Right hindlimb (tissue), 1 donor: ENCODE measurements around the gene PTCHD4.

Source experiments
- DNase-seq: peaks from one replicate; pipeline ENCODE4 v3.0.0-alpha.2; 2018

Gene PTCHD4

DNA sequence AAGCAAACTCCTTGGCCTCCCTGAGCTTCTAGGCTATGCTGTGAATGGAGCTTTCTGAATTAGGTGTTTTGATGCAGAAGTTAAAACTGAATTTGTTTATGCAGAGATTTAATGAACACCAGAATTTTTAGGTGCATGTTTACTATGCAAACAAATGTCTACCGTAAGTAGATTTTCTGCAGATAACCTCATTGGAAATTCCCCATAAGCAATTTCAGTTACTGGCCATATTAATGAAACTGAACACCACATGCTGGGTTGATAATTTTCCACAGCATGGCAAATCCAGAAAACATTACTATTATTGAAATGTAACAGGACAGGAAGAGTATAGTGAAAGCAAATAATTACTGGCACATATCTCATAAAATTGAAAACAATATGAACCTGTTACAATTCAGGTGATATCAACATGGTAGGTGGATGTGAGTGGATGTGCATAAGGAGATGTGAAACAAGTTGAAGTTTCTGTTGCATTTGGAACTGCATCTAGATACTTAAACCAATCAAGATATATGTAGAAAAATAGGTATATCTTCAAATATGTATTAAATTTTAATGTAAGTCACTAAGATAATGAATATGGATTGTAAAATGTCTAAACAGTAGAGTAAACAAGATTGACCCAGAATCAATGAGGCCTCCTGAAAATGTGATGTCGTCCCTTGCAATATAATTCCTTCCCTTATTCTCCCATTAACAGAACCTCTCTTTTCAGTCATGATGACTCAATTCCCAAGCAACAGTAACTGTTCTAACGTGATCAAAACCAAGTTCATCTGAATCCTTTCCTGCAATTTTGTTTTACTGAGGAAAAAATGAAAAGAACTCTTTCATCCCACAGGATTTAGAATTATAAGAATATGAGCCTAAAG, 11.0 kb downstream of the PTCHD4 start:
- no peak for DNase-seq

DNA sequence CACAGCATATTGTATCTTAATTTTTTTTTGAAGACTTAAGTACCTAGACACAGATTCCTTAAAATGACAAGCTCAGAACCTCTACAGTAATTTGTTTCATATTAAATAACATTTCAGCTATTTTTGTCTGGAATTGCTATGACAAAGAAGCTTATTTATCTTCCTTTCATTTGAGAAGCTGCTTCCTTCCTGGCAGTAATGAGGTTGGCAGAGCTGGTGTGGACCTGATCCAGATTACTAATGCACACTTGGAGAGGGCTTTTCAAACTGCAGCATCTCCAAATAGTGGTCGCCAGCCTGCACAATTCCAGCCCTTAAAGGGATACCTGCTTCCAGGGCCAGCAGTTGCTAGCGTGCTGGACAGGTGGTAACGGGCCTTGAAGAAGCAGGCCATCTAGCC, 12.1 kb downstream of the PTCHD4 start:
- peak; percentile 24 for DNase-seq

DNA sequence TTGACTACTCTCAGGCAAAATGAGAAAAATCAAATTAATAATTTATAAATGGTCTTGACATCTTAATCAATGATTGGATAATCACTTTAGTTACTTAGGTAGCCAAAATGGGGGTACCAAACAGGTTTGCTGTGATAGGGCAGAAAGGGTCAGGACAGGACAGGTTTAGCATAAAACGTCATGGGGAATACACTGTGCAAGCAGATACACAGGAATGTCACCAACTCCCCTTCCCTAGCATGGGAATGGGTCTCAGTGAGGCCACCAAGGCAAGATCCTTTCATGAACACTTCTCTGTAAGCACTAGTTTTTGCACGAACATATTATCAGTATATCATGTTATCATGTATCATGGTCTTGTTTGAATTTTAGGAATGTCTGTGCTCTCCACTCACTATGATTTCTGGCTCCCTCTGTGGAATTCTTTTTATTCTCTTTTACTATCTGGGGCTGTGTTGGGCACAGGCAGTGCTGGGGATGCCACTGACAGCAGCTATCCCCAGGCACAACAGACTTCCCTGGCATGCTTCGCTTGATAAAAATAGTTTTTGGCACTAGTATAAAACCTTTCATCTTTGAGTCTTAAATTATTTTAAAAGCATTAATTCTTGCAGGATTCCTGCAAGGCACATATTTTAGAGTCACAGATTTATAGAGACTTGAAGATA, 18.3 kb downstream of the PTCHD4 start:
- DNase-seq, result no peak

DNA sequence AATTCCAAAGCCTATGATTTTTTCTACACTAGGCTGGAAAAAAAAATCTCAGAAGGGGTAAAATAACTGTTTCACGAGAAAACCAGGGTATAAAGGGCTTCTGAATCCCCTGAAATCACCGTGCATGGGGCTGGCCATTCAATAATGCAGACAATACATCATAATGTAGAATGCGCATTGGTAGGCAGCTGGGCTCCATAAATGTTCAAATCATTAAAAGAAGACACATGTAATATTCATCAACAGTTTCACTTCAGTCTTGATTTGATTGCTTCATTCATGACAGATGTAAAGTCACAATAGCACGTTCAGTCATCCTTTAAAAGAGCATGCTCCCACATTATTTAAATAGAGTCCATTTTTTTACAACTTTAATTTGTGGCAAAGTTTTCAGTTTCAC, 20.5 kb downstream of the PTCHD4 start:
- DNase-seq, result no peak

DNA sequence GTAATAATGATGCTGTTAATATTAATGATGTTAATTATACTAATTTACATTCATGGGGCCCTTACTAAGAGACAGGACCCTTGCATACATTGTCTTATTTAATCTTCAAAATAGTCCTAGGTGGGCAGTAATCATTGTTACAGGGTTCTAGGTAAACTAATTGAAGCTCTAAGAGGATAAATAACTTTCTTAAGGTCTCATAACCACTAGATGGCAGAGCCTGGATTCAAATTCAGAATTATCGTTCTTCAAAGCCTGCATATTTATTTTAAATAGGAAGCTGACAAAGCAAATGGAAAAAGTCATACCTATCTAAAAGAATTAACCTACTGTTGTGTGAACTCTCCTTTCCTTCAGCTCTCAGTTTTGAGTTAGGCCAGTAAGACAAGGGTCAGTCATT, 23.5 kb downstream of the PTCHD4 start:
- no peak for DNase-seq

DNA sequence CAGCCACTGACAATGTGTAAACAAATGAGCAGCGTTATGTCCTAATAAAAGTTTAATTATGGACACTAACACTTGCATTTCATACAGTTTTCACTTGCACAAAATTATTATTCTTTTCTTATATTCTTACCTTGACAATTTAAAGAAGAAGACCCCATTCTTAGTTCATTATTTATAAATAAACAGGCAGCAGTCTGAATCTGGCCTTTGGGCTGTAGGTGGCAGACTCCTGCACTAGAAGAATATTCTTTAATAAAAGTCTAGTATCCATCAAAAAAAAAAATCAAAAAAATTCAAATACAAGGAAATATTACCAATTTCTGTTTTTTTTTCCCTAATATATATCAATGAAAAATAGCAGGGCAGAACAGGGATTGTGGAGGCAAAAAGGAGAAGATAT, 24.8 kb downstream of the PTCHD4 start:
- DNase-seq, result no peak

DNA sequence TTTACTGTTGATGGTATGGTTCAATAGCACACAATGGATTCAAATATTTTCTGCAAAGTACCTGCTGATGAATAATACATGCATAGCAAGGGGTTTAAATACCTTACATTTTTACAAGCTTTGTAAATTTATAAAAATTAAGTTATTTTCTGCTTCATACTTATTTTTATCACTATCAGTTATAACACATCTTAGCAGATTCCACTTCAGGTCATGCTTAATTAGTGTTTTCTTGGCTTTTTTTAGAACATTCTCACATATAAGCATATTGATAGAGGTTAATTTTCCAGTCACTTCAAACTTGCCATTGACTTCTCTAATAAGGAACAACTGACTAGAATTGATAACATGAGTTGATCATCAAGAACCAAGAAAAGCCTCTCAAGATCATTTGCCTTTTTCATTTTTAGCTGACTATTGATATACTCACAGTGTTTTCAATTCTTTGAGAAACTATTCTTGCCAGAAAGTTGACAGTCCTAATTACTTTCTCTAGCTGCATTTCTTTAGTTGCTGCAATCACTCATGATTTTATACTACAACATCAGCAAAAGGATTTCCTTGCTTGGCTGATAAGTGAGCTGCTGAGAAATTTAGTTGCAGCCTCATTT, 25.8 kb downstream of the PTCHD4 start:
- DNase-seq, result no peak

DNA sequence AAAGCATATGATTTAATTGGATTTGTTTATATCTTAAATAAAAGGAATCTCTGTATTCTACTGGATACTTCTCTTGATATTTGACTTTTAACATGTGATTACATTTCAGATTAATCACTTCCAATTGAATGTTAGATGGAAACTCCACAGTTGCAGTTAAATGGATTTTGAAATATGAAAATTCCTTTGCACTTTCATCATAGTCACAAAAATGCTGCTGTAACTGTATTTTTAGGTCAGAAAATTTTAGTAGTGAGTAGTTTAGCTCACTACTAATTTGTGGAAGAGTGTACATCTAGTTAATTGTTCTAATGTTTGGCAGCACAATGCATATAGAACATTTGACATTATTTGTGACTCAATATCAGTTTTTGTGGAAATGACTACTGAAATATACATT, 26.8 kb downstream of the PTCHD4 start:
- DNase-seq, result no peak

DNA sequence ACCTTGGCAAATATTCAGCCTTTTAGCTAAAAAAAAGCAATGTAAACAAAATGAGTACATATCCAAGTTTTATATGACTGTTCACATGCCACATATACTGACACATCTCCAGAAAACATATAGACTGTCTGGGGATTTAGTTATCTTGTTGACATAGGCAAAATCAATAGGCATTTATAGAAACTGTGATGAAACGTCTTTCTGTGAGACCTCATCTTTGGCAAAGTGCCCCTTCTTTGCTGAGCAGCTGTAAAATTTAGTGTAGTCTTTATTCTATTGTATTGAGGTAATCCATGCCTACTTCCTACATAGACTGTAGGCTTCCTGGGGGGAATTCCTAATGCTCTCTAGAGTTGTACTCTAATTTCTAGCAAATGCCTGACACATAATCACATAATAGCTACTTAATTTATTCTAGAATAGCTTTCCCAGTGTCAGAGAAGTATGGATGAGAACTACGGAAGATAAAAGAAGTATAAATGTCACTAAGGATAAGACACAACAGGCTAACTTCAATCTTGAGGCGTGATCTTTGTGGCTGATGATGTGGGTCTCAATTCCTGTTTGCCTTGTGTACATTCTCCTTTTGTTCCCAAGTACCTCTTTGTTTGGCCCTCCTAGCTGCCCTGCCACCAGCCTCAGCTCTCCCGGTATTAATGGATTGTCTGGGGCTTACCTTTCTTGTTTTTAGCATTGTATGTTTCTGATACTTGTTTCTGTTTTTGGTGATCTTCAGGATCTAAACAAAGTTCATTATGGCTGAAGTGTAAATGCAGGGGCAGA, 30.6 kb downstream of the PTCHD4 start:
- no peak for DNase-seq

DNA sequence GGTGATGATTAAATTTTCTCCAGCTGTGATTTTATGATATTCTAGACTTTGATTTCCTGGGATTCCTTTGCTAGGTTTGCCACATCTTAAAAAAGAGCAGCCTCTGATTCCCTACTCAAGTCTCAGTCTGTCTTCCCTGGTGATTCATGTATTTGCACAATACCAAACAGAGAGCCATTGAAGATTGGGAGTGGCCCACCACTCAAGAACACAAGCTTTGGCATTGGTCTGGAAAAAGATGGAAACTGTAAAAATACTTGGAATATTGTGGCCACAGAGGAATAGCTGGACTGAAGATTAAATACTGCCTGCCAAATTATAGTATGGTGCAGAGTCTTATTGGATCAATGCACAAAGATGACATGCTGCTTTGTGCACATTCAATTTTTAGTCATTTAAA, 32.9 kb downstream of the PTCHD4 start:
- DNase-seq, result no peak

DNA sequence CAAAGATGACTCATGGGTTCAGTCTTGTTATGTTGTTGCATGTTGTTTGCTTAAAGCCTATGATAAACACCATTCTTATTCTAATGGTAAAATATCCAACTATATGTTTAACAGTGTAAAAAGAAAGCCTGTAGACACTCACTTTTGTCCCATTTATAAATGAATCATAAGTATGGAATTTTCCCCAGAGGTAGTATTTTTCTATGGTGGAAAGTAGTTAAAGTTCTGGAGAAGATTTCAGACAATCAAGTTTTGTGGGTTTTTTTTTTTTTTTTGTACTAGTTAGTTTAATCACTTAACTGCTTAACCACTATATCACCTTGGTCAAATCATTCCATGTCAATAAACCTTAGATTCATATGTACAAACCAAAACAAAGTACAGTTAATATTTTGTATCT, 35.8 kb downstream of the PTCHD4 start:
- DNase-seq, result no peak

DNA sequence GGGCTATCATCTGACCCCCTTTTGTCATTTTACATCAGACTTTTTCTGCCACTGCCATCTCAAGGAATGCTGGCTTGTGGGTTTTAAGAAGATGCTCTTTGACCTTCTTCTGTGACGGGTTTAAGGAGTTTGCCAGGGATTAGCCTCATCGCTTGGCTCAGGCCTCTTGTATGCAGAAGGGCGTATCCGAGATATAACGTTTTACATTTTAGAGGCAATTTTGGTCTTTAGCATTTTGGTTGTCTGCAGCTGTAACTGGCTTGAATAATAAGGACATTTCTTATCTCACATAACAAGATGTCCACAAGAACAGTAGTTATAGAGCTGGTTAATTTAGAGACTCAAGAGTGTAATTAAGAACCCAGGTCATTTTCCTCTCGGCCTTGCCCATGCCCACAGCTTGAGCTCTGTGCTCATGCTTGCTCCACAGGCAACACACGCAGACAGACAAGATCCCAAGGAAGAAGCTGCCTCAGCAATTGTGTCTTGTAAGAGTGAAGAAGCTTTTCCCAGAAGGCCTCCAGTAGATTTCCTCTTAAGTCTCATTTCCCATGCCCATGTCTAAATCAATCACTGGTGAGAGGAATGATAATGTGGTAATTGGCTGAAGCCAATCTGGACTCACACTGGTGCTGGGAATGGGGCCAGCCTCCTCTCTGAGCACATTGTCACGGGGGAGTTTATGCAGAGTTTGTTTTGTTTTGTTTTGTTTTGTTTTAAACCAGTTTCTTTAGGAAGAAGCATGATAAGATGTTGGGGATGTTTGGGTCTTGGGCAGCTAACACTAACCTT, 36.8 kb downstream of the PTCHD4 start:
- DNase-seq, result no peak

DNA sequence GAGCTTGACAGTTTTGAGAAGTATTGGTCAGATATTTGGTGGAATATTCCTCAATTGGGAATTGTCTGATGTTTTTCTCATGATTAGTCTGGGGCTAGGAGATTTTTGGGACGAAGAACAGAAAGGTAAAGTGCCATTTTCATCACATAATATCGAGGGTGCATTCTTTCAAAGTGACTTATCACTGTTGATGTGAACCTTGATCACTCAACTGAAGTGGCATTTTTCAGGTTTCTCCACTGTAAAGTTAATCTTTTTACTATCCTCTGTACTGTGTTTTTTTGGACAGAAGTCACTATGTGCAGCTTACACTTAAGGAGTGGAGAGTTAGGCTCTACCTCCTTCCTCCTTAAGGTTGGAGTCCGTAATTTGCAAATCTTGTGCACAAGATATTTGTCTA, 39.2 kb downstream of the PTCHD4 start:
- no peak for DNase-seq

DNA sequence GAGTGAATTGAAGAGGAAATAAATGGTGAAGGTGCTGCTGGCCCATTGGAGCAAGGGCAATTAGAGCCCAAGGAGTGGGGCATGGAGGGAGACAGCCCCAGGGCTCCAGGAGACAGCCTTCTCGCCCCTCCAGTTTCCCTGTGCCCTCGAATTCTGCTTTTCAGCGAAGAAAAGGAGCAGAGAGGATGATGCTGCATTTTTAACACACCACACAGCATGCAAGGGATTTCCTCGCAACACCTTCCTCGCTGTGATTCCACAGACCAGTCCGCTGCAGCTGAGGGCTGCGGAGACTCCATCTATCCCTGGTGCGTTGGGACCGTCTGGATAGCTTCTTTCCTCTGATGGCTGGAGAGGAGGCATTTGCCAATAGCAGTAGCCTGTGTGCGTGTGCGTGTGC, 41.7 kb downstream of the PTCHD4 start:
- peak; percentile 12 for DNase-seq

DNA sequence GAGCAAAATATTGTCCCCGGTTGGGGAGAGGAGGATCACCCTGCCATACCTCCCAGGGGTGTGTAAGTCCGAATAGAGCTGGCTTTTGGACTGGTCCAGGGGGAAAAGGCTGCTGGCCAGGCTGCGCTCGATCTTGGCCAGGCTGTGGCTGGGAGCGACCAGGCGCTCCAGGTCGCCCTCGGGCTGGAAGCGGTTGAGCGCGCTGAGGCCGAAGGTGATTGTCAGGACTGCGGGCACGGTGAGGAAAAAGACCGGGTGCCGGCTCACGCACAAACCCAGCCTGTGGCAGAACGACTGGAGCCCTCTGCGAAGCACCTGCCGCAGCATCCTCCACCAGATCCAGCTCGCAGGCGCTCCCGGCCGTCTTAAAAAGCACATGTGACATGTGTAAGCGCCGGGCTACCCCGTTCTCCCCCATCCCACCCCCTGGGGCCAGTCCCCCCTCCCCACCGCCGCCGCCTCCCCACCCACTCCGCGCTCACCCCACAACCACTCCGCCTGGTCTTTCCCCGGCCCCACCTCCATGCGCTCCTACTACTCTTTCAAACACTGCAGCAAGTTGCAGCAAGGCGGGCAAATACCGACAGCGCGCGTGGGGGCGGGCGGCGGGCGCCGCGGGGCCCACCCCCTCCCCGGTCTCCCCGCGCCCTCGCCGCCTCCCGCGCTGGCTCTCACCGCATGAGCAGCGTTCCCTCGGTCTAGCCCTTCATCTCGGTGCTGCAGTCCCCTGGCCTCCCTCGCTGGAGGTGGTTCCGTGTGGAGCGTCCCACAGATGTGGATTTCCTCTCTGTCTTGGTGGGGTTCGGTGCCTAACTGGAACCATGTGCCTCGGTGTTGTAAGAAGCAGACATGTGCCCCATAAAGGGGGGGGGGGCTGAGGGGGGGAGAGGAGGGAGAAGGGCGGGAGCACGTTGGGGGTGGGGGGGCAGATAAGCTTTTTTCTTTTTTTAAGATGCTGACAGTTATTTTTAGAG, 42.4 kb downstream of the PTCHD4 start:
- peak; percentile 34 for DNase-seq

DNA sequence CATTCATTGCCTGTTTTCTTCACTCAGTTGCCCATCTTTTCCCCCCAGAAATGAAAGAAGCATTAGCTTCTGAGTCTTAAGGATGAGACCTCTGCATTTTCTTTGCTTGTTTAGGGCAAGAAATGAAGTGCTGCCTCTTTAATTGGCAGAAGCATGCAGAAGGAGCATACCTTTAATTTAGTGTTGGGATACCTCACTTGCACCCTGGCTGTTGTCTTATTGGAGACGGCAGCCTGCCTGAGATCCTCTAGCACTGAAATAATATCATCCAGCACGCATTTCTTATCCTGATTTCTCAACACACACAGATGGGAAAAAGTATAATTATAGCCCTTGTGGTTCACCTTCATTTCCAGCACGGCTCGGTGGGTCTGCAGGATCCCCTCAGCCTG, 43.1 kb downstream of the PTCHD4 start:
- no peak for DNase-seq

DNA sequence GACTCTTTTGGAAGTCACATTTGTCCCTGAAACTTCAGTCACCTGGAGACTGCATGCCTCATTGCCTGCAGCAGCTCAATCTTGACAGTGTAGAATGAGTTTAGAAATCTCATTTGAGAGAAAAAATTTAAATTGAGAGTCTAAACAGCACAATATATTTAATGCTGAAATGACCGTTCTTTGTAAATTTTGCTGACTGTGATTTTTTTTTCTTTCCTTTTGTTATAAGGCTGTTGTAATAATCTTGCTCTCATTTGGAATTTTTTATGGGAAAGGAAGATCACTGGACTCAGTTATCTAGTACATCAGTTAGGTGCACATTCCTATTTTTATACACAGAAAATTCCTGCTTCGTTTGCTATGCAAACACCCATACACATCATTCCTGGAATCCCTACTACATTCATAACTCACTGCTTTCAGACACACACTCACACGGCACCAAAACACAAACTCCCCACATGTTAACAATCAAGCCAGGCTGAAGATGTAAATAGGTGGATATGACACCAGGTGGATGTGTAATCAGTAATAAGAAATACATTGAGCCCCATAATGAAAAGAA, 43.8 kb downstream of the PTCHD4 start:
- DNase-seq, result no peak

DNA sequence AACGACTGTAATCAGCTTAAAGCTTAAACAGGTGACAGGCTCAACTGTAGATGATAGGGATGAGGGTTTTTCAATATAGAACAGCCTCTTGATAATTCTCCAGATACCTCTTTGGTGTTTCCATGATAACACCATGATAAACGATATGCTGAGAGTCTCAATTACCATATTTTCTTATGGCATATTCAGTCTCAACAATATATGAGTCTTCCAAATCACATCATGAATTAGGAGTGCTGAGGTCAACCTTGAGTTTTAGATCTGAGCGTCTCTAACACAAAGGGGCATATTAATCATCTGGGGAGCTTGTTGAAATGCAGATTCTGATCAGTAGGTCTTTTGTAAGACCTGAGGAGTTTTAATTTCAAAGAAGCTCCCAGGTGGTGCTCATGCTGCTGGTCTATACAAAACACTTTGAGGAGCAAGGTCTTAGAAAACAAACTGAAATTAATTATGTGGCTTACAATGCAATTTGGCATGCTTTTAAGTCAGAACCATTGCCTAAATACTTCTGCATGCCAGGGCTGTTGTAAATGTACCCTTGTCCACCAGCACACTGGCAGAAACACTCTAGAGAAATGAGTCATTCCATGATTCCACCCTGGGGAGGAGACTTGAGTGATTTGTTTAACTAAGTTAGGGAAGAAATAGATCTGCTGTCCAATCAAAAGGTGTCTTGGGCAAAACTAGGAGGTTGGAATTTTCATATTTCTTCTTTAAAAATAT, 49.6 kb downstream of the PTCHD4 start:
- DNase-seq, result no peak
